IPS-11a (cell line): ENCODE data around the gene VEZF1.
"Not testable (repeated sequence)": the region's sequence is repeated elsewhere in the genome, so short reads cannot be mapped to it uniquely, and the experiment has no call there.

Source experiments
- H3K4me3 ChIP-seq: one replicate; pipeline ENCODE4 v1.5.1; 2013; ENCODE audit warnings: low read depth, low read length, control low read depth

Gene VEZF1

DNA sequence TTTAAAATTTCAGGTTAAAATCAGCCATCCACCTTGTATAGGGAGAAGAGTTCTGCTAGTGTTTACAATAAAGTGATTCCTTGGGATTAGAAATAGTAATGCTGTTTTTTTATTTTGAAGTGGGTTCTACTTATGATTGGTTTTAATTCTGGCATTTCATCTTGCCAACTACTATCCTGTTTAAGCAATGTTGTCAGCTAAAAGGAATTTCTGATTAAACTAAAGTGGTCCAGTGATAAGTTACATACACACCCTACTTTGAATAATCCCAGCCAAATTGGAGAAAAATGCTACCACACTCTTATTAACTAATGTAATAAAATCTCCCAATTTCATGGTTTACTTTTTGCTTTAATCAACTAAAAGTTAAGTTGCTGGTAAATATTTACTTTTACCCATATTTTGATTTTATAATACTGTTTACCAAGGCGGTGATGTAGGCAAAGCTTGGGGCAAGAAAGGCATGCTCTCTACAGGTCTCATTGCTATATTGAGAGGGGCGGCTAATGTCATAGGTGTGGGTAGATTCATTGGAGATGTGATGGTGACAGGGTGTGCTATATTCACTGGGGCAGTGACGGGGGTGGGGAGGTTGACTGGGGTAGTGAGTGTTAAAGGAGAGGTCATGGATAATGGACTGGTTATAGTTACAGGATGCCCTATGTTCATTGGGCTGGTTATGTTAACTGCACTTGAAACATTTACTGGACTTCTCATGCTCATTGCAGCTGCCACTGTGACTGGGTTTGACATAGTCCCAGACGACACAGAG, 13.8 kb downstream of the VEZF1 start:
- H3K4me3 ChIP-seq = not testable (repeated sequence)

DNA sequence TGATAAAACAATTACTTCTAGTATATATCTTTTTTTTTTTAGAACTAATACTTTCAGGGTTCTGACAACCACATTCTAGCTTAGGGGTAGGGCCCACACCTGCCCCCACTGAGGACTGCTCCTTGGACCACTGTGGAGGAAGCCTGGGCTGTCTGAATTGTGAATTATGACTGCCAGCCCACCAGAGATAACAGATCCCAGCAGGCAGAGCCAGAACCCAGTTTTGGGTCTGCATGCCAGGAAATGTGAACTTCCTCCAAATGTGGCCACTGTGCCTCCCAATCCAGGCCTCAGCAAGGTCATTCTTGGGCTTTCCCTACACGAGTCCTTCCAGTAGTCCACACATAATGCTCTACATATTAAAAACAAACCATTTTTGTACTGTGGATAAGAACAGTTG, 15.9 kb downstream of the VEZF1 start:
- no peak overlapping the region for H3K4me3 ChIP-seq

DNA sequence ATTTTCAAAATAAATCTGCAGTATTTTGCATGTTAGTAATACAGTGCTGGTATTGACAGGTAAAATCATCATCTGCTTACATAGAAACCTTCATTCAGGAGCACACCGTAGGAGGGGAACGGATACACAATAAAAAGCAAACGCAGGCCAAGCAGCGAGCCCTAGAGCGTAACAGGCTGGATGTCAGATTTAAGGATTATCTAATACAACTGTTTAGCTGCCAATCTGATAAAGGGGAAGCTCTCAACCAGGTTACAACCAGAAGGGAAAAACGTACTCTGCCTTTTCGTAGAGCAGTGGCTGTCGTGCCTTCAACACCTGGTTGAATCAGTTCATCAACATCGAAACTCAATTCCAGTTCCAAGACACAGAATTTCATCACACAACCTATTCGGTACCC, 16.5 kb downstream of the VEZF1 start:
- no peak overlapping the region for H3K4me3 ChIP-seq

DNA sequence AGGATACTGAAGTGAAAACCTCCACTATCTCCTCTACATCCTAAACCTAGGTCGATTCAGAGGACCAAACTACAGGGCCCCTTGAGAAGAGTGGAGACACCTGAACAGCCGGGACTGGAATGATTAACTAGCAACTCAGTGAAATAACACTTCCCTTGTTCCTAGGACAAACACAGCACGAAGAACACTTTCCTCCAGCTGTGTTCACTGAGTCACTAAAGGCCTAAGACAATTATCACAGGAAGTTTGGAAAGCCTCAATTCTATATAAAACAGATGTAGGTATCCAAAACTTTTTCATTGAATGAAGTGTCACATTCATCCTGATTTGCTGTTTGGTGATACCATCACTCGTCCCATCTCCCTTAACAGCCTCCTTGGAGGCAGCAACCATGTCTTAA, 17.3 kb downstream of the VEZF1 start:
- H3K4me3 ChIP-seq = no peak overlapping the region

DNA sequence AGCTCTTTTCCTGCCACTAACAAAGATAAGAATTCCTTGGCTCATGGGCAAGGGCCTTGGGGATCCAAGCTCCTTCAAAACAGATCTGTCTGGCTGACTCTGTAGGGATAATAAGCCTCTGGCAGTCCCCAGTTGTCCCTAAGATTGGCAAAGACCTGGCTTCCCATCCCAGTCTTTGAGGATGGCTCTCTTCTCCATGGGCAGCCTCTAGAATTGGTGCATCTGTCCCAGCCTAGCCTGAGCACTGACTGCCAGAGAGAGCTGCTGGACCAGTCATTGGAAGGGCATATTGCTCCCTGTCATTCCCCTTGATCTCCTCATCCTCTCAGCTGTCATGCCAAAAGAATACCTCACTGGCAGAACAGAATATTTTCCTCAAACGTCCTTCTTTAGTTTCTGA, 19.6 kb downstream of the VEZF1 start:
- no peak overlapping the region for H3K4me3 ChIP-seq

DNA sequence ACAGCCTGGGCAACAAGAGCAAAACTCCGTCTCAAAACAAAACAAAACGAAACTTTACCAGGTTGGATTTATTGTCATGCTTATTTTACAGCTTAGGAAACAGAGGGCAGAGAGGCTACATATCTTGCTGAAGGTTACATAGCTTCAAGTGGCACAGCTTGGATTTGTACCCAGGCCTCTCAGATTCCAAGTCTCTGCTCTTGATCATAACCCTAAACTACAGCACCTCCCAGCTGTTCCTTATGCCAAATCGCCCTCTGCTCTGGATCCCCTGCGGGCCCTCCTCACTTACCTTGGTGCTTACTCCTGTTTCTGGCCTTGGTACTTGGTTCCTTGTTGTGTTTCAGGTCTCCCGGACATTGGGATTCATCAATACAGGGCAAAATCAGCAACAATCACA, 21.2 kb downstream of the VEZF1 start:
- H3K4me3 ChIP-seq = no peak overlapping the region

DNA sequence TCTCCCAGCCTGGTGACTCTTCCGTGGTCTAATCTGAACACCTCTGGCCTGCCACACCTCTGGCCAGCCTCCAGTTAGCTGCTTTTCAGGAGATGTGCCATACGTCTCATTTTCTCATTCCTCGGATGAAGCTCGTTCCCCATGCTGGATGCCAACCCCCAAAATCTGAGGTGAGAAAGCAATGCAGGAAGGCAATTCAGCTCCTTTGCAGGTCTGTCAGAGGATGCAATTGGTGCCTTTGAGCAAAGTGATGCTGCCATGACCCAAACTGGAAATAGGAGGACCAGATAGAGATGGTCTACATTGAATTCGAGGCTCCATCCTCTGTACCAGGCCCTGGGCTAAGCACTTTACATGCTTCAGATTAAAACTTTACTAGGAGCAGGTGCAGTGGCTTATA, 21.8 kb downstream of the VEZF1 start:
- no peak overlapping the region for H3K4me3 ChIP-seq

DNA sequence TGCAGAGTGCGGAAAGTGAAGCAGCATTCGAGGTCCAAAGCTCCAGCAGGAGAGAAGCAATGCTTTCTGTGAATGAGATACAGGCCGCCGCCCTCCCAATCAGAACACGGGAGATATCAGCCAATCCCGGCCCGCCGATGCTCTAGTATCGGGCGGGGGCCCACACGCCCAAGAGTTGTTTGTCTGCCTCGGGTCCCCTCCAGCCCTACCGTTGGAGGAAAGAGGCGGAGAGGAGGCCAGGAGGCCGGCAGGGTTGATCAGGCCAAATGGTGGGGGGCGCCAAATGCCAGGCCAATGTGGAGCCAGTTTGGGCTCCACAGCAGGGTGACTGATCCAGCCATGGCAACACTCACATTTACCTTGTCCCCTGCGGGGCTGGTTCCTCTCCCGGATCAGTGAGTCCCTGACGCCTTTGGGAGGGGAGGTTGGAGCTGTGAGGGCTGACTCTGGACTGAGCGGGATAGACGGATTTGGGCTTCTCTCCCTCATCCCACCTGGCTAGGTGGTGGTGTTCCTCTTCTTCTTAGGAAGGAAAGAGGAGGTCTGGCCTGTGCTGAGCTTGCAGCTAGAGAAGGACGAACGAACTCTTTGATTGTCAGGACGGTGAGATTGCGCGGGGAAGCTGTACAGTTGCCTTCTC, 22.4 kb downstream of the VEZF1 start:
- H3K4me3 ChIP-seq = no peak overlapping the region

DNA sequence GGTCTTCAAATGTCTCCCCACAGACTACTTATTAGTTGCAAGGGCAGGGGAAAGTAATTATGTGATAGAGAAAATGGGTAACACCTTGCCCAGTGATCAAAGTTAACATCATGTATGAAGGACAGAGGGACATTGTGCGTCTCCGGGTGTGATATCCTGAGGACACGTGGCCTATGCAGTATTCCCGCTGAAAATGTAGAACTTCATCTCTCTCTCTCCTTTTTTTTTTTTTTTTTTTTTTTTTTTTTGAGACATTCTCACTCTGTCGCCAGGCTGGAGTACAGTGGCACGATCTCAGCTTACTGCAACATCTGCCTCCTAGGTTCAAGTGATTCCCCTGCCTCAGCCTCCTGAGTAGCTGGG, 24.9 kb downstream of the VEZF1 start:
- no peak overlapping the region for H3K4me3 ChIP-seq

DNA sequence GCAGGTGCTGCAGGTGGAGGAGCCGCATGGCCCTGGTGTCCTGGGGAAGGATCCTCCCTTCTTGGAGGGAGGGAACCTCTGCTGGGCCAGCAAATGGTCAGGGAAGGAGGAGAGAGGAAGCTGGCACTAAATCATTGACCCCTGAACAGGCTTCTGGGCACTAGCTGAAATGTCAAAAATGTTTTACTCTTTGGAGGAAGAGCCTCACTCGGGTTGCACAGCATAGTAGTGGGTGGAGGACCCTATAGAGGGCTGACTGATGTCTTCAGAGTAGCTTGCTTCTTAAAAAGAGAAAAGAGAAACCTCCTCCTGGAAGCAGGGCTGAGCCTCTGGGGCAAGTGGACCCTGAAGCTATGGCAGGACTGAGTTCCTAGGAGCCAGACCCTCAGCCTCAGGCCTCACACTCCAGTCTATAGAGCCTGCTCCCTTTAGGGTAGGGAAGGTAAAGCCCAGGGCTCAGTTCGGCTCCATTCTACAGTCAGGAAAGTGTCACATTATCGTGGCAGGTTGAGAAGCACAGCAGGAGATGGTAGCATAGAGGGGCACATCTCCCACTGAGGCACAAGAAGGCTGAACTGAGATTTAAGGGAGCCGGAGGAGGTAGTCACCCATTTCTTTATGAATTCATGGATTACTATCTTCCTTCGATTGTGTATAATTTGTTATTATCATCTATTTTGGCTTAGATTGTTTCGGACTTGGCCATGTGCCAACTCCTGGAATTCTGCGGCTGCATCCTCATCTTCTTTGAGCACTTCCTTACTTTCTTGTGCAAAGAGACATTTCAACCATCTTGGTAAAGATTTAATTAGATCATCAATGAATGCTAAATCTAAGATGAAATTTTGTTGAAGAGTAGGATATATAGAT, 25.5 kb downstream of the VEZF1 start:
- no peak overlapping the region for H3K4me3 ChIP-seq

DNA sequence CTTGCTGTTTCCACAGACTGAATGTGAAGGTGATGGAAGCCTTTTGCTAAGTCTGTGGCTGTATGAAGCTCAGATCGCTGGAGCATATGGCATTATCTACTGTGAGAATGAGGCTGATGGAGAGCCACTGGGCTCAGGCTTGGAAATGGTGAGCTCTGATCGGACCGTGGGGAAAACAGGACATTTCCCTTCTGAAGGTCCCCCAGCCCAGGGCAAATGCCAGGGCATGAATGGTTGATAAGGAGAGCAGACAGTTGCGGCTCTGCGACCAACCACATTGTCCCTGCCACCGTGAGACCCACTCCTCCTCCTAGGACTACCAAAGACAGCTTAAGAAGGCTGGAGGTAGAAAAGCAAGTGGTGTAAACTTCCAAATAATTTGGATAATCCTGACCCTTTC, 28.1 kb downstream of the VEZF1 start:
- H3K4me3 ChIP-seq = no peak overlapping the region

DNA sequence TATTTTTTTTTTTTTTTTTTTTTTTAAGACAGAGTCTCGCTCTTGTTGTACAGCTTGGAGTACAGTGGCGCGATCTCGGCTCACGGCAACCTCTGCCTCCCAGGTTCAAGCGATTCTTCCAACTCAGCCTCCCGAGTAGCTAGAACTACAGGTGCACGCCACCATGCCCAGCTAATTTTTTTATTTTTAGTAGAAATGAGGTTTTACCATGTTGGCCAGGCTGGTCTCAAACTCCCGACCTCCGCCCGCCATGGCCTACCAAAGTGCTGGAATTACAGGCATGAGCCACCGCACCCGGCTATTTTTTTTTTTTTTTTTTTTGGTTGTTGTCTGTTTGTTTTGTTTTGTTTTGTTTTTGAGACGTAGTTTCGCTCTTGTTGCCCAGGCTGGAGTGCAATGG, 29.7 kb downstream of the VEZF1 start:
- H3K4me3 ChIP-seq = not testable (repeated sequence)

DNA sequence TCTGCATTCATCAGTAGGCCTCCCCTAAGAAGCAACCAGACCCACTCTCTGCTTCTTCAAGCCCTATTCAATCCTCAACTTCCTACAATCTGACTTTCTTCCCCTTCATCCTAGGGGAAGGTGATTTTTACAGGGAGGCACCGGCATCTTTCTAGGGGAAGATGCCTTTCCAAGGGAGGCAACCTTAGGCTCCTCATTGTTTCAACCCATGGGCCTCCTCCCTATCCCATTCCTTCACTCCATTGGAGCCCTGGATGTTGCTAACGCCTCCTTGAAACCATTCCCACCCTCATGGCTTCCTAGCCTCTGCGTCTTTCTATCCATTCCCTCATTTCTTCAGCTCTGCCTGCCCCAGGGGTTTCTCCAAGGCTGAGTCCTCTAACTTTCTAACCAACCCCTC, 30.2 kb downstream of the VEZF1 start:
- H3K4me3 ChIP-seq = no peak overlapping the region

DNA sequence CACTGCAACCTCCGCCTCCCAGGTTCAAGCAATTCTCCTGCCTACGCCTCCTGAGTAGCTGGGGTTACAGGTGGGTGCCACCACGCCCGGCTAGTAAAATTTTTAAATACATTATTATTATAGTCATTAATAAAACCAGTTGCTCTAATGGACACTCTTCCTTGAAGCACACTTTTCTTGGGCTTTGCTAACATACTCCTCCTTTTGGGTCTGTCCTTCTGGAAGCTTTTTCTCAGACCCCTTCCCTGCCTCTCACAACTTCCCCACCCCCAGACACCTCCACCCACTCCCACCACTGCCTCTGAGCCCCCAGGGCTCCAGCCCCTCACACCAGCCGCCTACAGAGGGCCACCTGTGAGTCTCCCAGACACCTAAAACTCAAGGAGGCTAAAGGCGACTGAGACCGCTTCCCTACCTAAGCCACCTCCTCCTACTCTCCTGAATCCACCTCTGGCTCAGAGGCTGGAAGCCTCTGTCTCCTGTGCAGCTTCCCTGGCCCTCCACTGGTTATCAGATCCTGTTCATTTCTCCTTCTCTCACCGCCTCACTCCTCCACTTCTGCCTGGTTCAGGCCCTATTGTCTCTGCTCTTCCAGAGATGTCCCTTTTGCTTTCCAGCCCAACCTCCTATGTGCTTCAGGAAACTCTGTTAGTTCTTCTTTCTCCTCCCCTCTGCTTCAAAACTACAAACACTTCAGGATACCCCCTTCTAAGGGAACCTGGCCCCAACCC, 30.8 kb downstream of the VEZF1 start:
- H3K4me3 ChIP-seq = no peak overlapping the region

DNA sequence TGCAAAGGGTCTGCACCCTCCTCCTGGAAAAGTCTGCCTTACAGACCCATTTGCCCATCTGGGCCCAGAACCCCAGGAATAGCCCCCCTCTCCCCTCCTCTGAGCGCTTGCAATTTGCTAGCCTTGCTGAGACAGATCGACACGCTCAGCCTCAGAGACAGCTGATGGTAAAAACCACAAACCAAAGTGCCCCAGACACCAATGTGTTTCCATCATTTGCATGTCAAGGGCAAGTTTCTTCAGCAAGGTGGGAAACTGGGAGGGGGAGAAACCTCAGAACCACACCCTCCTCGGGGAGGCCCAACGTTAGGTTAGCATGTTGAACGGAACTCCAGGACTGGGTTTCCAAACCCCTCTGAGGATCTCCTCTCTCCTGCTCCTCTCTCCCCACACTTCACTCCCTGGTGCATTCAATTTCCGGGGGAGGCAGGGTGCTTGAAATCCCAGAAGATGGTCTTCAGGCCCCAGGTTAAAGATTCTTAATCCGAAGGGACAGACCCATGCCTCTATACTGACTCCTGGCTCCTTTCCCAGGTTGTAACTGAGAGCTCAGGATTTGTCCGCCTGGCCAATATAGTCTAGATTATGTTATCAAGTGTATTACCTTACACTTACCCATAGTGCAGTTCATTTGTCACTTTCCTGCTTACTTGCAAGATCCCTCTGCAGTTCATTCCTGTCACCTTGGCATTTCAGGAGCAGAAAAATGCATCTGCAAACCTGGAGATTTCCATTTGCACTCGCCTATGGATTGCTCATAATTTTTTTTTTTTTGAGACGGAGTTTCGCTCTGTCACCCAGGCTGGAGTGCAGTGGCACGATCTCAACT, 31.5 kb downstream of the VEZF1 start:
- no peak overlapping the region for H3K4me3 ChIP-seq

DNA sequence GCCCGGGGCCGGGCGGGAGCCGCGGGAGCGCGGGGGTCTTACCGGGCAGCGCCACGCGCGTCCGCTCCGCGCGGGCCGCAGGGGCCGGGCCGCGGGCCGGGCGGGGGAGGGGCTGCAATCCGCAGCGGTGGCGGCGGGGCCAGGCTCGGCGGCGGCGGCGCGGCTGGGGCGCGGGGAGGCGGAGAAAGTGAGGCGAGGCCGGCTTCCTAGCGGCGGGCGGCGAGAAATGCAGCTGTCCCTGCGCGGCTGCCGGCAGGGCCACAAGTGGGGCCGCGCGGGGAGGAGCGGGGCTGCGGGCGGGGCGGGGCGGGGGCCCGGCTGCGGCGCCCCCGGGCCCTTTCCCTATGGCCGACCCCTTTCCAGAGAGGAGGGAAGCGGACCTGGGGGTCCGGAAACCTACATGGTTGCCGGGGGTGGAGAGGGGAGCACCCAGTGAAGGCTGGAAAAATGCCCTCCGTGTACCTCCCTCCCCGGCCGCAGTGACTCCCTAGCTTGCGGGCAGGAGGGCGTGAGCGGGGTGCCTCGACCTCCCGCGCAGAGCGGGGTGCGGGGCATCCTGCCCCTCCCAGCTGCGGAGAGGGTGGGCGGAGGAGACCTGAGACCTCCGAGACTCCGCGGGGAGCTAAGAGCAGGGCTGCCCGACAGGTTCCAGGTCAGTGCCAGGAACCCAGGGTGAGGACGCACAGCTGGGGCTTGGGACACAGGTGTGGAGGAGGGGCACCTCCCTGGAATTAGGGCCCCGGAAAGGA, 32.7 kb downstream of the VEZF1 start, which contains the start of gene CUEDC1:
CUEDC1 (minus strand) TSS at position 230 of the 749 bp plus-strand sequence. CDS start 69,848 bp downstream, outside the sequence.
- H3K4me3 ChIP-seq = peak within 1 kb of the TSS; percentile 50

DNA sequence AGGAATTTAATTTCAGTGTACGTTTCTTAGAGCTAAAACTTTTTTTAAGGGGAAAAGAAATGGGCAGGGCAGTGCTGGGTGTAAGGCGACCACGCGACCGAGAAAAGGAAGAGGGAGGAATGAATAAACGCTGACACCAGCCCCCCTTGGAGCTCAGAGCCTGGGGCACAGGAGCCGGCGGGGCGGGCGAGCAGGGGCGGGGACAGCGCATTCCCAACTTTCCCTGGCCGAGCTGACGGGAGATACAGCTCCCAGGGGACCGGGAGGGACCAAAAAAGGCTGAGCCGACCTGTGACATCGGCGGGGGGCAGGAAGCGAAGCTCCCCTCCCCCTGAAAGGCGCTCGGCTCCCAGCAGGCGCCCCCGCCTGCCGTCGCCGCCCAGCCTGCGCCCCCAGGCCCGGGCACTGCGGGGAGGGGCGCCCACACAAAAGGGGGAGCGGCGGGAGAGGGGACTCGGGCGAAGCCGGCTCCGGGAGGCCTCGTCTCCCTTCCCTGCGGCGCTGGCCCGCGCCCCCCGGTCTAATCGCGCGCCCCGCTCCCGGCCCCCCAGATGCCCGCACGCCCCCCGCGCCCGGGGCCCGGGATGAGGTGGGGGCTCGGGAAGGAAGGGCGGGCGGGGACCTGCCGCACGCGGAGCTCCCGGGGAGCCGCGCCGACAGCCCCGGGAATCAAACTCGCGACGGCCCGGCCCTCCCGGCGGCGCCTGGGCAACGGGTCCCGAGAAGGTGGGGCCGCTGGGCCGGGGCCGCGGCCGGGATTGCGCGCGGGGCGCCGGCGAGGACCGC, 33.5 kb downstream of the VEZF1 start:
- H3K4me3 ChIP-seq = peak overlapping the region; percentile 50

DNA sequence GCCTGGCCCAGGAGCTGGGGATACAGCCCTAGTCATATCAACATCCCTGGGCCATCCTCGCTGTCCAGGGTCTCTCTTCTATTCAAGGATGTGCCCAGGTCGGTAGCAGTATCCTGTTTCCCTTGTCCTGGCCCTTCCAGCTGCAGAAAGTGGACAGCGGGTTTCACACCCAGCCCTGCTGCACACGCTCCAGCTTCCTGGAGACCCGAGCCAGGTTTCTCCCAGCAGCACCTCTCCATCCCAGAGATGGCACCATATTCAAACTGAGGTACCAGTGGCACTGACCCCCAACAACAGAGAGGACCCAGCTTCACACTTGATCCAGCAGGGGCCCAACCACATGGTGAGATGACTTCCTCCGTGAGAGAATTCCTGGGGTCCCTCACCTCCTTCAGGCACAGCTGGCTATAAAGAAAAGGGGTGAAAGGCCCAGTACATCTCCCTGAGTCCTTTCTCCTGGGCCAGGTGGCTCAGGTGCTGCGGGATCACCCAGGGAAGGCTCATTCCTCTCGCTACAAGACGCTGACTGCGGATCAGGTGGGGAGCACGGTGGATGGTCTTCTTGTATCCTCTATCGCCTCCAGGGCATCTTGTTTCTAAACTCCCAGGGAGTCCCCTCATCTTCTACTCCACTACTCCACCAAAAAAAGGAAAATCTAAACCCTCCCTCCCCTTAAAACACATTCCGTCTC, 34.2 kb downstream of the VEZF1 start:
- H3K4me3 ChIP-seq = peak overlapping the region; percentile 4
